ENCODE results near the gene DMRT3. TPM values are rescaled to one million over a fixed set of nuclear protein-coding genes. Genes with fewer than 3 reads are reported as not detected.

Gene DMRT3
- total and polyA plus RNA-seq, 2 donors (not counting 1 experiment from before 2014, with no cell fraction given): not detected

DNA sequence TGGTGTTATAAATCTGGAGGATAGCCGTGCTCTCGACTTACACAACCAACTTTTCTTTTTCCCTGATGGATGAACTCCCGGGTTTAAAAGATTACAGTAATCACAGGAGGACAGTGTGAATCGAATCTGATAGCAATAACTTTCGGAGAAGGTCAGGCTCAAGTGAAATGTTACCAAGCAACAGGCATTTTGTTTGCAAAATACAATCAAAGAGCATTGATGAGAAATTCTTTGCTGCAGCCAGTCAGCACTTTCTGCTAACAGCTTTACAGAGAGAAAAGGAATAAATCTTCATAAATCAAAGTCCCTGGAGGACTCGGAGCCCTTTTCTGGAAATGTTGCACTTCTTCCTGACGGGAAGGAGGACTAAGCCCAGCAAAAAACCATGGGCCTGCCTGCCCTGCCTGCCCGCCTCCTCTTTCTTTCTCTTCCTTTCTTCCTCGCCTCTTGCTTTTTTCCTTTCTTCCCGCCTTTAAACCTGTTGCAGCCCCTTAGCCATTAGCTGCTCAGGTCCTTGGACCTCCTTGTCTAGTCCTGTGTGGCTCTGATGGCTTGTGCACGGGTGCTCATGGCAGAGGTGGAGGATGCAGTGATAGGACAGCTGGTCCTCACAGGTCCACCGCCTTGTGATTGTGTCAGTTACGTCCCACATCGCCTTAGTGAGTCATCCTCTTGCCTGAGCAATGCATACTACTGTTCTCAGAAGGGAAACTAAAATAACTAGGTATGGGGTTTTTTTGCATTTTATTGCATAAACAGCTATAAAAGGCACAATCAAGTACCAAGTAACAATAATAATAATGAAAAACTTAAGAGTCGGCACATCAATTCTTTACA lies 6.2 kb downstream of the DMRT3 start:
- Histone ChIP-seq H3K79me2 (ENCODE audit: control insufficient read depth, insufficient read depth, low read length) (no peaks in the 10 kb centered on the region), H3K9ac (ENCODE audit: insufficient read depth, low read length) (no peak overlapping the region), H3K4me1 (ENCODE audit: control insufficient read depth, extremely low read depth, insufficient read depth, low read length) (no peaks in the 10 kb centered on the region), H4K20me1 (ENCODE audit: control insufficient read depth, extremely low read depth, insufficient read depth, low read length) (no peaks in the 10 kb centered on the region), H3K27me3 (ENCODE audit: control insufficient read depth, insufficient read depth, low read length) (peaks cover 26% of the 10 kb centered on the region), H3K4me2 (ENCODE audit: extremely low read depth, insufficient read depth, low read length) (no peak overlapping the region), H3K36me3 (ENCODE audit: control insufficient read depth, insufficient read depth, low read length) (no peaks in the 10 kb centered on the region), H3K9me3 (ENCODE audit: control insufficient read depth, insufficient read depth, low read depth, low read length) (no peaks in the 10 kb centered on the region), H3K27ac (ENCODE audit: insufficient read depth, low read length) (no peak overlapping the region), H2AFZ (ENCODE audit: low read length) (no peak overlapping the region), H3K4me3 (replicated peaks in 1 of 4; ENCODE audit: control extremely low read depth in 1 of 4, insufficient read depth in 1 of 4, low read depth in 3 of 4, low read length in 4 of 4) (no peak overlapping the region)
- DNase-seq (ENCODE audit: low read depth in 2 of 2): no peak
- no peak for TF ChIP-seq EZH2 (IDR thresholded peaks at IDR 0.05; ENCODE audit: low read length, missing control alignments)
- TF ChIP-seq, protein P1, sequence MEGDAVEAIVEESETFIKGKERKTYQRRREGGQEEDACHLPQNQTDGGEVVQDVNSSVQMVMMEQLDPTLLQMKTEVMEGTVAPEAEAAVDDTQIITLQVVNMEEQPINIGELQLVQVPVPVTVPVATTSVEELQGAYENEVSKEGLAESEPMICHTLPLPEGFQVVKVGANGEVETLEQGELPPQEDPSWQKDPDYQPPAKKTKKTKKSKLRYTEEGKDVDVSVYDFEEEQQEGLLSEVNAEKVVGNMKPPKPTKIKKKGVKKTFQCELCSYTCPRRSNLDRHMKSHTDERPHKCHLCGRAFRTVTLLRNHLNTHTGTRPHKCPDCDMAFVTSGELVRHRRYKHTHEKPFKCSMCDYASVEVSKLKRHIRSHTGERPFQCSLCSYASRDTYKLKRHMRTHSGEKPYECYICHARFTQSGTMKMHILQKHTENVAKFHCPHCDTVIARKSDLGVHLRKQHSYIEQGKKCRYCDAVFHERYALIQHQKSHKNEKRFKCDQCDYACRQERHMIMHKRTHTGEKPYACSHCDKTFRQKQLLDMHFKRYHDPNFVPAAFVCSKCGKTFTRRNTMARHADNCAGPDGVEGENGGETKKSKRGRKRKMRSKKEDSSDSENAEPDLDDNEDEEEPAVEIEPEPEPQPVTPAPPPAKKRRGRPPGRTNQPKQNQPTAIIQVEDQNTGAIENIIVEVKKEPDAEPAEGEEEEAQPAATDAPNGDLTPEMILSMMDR (conservative IDR thresholded peaks at IDR 0.05 in 1 of 2, IDR thresholded peaks at IDR 0.05 in 1 of 2; ENCODE audit: low read depth in 1 of 2, low read length in 2 of 2): no peak

DNA sequence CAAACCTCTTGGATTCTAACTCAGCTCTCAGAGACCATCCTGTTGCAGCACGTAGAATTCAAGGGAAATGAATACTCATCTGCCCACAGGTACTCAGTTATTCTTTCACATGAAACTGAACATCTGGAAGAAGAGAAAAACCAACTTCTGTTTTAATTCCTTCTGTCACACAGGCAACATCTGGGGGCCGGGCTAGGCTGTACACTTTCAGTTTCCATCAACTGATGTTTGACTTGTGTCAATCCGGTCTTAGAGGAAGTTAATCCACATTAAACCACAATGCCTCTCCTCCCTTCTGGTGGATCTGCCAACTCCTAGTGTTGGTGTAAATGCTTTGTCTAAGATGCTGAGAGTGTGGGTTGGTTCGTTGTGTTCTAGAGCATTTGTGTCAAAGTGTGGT lies 17.6 kb downstream of the DMRT3 start:
- Histone ChIP-seq H4K20me1 (ENCODE audit: control insufficient read depth, extremely low read depth, insufficient read depth, low read length) (no peaks in the 10 kb centered on the region), H3K9ac (ENCODE audit: insufficient read depth, low read length) (no peak overlapping the region), H3K4me1 (ENCODE audit: control insufficient read depth, extremely low read depth, insufficient read depth, low read length) (no peaks in the 10 kb centered on the region), H3K4me2 (ENCODE audit: extremely low read depth, insufficient read depth, low read length) (no peak overlapping the region), H3K27me3 (ENCODE audit: control insufficient read depth, insufficient read depth, low read length) (no peaks in the 10 kb centered on the region), H2AFZ (ENCODE audit: low read length) (no peak overlapping the region), H3K36me3 (ENCODE audit: control insufficient read depth, insufficient read depth, low read length) (no peaks in the 10 kb centered on the region), H3K27ac (ENCODE audit: insufficient read depth, low read length) (no peak overlapping the region), H3K79me2 (ENCODE audit: control insufficient read depth, insufficient read depth, low read length) (no peaks in the 10 kb centered on the region), H3K4me3 (replicated peaks in 1 of 4; ENCODE audit: control extremely low read depth in 1 of 4, insufficient read depth in 1 of 4, low read depth in 3 of 4, low read length in 4 of 4) (no peak overlapping the region), H3K9me3 (ENCODE audit: control insufficient read depth, insufficient read depth, low read depth, low read length) (no peaks in the 10 kb centered on the region)
- no peak for DNase-seq (ENCODE audit: low read depth in 2 of 2)
- TF ChIP-seq, protein P1 (conservative IDR thresholded peaks at IDR 0.05 in 1 of 2, IDR thresholded peaks at IDR 0.05 in 1 of 2; ENCODE audit: low read depth in 1 of 2, low read length in 2 of 2): no peak
- no peak for TF ChIP-seq EZH2 (IDR thresholded peaks at IDR 0.05; ENCODE audit: low read length, missing control alignments)

DNA sequence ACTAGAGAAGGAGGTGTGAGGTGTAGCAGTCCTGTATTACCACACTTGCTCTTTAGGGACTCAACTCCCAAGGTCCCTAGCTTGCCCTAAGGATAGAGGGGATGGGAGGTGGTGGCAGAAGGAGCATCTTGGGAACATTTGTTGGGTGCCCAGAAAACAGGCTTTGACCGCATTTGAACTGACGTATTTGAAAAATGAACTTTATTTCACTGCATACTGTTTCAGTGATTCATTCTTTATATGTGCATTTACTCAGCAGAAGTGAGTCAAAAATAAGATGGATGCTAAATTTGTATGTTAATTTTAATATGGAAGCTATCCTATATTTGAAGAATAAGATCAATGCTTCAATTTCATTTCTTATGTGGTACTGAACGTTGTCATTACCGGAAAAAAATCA lies 18.7 kb downstream of the DMRT3 start:
- no peaks in the 10 kb centered on the region for H3K27me3 ChIP-seq (ENCODE audit: control insufficient read depth, insufficient read depth, low read length)
- no peaks in the 10 kb centered on the region for H3K4me1 ChIP-seq (ENCODE audit: control insufficient read depth, extremely low read depth, insufficient read depth, low read length)
- H3K79me2 ChIP-seq (ENCODE audit: control insufficient read depth, insufficient read depth, low read length): no peaks in the 10 kb centered on the region
- H3K9me3 ChIP-seq (ENCODE audit: control insufficient read depth, insufficient read depth, low read depth, low read length): no peaks in the 10 kb centered on the region
- no peak overlapping the region for H2AFZ ChIP-seq (ENCODE audit: low read length)
- no peak overlapping the region for H3K9ac ChIP-seq (ENCODE audit: insufficient read depth, low read length)
- DNase-seq (ENCODE audit: low read depth in 2 of 2): peak in 1 of 2 donors; percentile 11
- no peaks in the 10 kb centered on the region for H3K36me3 ChIP-seq (ENCODE audit: control insufficient read depth, insufficient read depth, low read length)
- no peak overlapping the region for H3K4me3 ChIP-seq (replicated peaks in 1 of 4; ENCODE audit: control extremely low read depth in 1 of 4, insufficient read depth in 1 of 4, low read depth in 3 of 4, low read length in 4 of 4)
- no peak overlapping the region for H3K4me2 ChIP-seq (ENCODE audit: extremely low read depth, insufficient read depth, low read length)
- no peaks in the 10 kb centered on the region for H4K20me1 ChIP-seq (ENCODE audit: control insufficient read depth, extremely low read depth, insufficient read depth, low read length)
- TF ChIP-seq EZH2 (IDR thresholded peaks at IDR 0.05; ENCODE audit: low read length, missing control alignments): no peak
- TF ChIP-seq, protein P1 (conservative IDR thresholded peaks at IDR 0.05 in 1 of 2, IDR thresholded peaks at IDR 0.05 in 1 of 2; ENCODE audit: low read depth in 1 of 2, low read length in 2 of 2): no peak
- H3K27ac ChIP-seq (ENCODE audit: insufficient read depth, low read length): no peak overlapping the region

Measured in fibroblast of lung (primary cell).